ENCODE measurements around the gene DUSP8.

Gene DUSP8

DNA sequence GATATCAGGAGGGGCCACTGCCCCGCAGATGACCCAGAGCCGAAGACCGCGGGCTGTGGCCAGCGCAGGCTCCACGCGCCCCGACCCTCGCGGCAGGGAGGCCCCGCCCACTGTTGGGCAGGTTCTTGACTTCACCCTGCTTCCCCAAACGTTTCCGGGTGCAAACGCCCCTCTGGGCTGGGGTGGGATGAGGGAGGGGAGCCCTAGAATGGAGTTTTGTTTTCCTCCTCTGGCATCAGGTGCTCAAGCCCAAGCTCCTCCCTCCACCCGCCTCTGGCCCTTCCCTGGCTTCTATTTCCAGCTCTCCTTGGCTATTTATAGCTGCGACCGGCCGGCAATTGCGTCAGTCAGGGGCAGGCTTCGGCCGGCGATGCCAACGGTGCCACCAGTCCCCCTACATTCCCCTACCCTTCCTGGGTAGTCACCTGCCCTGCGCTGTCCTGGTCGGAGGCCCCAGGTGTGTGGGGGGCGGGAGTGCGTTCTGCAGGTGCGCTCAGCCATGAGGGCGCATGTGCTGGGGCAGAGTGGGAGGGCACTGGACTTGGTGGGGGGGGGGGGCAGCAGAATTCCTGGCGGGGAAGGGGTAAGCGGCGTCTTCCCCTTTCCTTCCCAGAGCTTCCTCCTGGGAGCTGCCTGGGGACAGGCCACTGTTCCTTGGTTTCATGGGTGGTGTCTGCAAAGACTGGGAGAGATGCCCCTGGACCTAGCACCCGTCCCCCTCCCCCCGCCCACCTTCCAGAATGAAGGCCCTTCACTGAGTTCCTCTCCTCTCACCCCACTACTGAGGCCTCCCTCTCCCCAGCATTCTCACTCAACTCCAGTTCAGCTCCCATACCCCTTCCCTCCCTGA, 23.6 kb downstream of the DUSP8 start:
- TF ChIP-seq, protein P1, sequence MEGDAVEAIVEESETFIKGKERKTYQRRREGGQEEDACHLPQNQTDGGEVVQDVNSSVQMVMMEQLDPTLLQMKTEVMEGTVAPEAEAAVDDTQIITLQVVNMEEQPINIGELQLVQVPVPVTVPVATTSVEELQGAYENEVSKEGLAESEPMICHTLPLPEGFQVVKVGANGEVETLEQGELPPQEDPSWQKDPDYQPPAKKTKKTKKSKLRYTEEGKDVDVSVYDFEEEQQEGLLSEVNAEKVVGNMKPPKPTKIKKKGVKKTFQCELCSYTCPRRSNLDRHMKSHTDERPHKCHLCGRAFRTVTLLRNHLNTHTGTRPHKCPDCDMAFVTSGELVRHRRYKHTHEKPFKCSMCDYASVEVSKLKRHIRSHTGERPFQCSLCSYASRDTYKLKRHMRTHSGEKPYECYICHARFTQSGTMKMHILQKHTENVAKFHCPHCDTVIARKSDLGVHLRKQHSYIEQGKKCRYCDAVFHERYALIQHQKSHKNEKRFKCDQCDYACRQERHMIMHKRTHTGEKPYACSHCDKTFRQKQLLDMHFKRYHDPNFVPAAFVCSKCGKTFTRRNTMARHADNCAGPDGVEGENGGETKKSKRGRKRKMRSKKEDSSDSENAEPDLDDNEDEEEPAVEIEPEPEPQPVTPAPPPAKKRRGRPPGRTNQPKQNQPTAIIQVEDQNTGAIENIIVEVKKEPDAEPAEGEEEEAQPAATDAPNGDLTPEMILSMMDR (IDR thresholded peaks at IDR 0.05; ENCODE audit: low read depth, low read length): no peak
- TF ChIP-seq MYC (IDR thresholded peaks at IDR 0.05; ENCODE audit: low read depth, low read length) (no peak), POLR2A (IDR thresholded peaks at IDR 0.05; ENCODE audit: extremely low read depth, insufficient read length) (no peak)
- TF ChIP-seq, protein P2, sequence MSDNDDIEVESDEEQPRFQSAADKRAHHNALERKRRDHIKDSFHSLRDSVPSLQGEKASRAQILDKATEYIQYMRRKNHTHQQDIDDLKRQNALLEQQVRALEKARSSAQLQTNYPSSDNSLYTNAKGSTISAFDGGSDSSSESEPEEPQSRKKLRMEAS (IDR thresholded peaks at IDR 0.05; ENCODE audit: low read depth, low read length): no peak
- peak; percentile 38 for DNase-seq (ENCODE audit: low read depth)
- H3K4me3 ChIP-seq (ENCODE audit: low read depth, low read length): no peak overlapping the region

DNA sequence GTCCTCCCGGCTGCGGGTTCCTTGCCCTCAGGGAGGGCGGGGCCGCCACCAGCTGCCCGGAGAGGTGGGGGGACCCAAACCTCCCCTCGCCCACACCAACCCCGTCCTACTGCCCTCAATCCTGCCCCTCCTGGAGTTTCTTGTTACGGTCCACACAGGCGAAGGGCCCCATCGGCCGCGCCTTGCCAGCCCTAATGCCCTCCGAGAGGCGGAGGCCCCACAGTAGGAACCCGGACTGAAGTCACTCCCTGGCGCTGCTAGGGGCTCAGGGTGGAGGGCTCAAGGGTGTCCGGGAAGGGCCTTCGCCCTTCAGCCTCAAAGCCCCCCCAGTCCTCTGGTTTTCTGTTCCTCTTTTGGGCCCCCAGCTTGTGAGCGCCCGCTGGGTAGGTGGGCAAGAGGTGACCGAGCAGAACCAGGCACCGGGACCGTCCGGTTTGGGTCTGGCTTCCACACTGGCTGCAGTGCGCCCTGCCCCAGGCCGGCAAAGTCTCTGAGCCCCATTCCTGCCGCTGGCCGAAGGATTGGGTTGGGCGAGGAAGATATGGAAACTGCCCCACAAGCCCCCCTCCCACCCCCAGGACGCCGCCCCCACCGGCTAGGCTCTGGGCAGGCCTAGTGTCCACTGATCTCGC, 24.5 kb downstream of the DUSP8 start:
- H3K4me3 ChIP-seq (ENCODE audit: low read depth, low read length): no peak overlapping the region
- DNase-seq (ENCODE audit: low read depth): no peak
- TF ChIP-seq, protein P2 (IDR thresholded peaks at IDR 0.05; ENCODE audit: low read depth, low read length): no peak
- no peak for TF ChIP-seq POLR2A (IDR thresholded peaks at IDR 0.05; ENCODE audit: extremely low read depth, insufficient read length)

DNA sequence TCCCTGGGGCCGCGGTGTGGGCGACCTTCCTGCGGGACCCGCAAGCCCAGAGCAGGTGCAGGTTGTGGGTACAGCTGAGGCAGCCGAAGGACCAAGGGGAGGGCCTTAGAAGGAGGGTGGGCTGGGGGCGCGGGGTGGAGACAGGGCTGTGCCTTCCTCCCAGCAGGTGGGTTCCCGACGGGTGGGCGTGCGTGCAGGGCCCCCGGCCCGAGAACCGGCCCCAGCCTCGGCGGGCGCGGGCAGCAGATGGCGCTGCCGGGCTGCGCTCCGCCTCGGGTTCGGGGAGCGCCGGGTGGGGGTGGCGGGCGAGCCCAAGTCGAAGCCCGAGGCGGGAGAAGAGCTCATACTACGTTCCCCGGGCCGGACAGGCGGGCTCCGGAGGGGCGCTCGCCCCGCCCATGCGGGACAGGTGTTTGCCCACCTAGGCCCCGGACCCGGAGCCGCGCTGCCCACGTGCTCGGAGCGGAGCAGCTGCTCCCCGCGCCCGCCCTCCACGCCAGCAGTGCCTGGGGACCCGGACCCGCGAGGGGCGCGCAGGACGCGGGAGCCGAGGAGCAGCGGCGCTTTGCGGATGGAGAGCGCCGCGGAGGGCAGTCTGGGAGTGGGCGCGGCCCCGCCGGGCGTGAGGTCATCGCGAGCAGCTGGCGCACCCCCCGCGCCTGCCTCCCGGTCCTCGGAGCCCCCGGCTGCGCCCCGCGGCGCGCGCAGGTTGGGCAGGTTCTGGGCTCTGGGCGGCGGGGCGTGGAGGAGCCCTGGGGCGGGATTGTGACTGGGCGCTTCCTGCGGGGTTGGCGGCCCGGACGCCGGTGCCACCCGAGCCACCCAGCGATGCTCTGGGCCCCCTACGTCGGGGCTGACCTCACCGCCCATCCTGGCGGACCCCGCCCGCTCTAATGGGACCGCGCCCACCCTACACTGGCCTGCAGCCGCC, 25.3 kb downstream of the DUSP8 start:
- no peak for TF ChIP-seq POLR2A (IDR thresholded peaks at IDR 0.05; ENCODE audit: extremely low read depth, insufficient read length)
- TF ChIP-seq, protein P2 (IDR thresholded peaks at IDR 0.05; ENCODE audit: low read depth, low read length): no peak
- TF ChIP-seq, protein P1 (IDR thresholded peaks at IDR 0.05; ENCODE audit: low read depth, low read length): peak; percentile 38
- H3K4me3 ChIP-seq (ENCODE audit: low read depth, low read length): no peak overlapping the region
- peak; percentile 46 for DNase-seq (ENCODE audit: low read depth)

DNA sequence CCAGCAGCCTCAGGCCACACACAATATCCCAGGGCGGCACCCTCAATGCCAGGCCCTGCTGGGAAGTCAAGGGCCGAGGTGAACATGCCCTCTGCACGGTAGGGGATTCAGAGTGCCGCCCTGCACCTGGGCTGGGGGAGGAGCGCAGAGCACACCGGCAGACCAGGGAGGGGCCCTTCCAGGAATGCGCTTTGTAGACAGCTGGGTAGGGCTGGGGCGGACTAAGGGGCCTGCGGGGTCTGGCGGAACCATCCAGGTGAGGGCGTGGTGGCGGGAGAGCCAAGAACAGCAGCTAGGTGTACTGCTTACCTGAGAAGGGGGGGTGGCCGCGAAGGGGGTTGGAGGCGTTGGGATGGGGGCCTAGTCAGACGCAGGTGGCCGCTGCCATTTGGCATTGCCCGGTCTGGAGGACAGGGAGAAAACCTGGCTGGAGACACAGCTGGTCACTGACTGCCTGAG, 26.0 kb downstream of the DUSP8 start:
- no peak for TF ChIP-seq MYC (IDR thresholded peaks at IDR 0.05; ENCODE audit: low read depth, low read length)
- TF ChIP-seq, protein P2 (IDR thresholded peaks at IDR 0.05; ENCODE audit: low read depth, low read length): no peak
- TF ChIP-seq POLR2A (IDR thresholded peaks at IDR 0.05; ENCODE audit: extremely low read depth, insufficient read length): no peak
- TF ChIP-seq, protein P1 (IDR thresholded peaks at IDR 0.05; ENCODE audit: low read depth, low read length): no peak
- no peak overlapping the region for H3K4me3 ChIP-seq (ENCODE audit: low read depth, low read length)
- DNase-seq (ENCODE audit: low read depth): no peak

DNA sequence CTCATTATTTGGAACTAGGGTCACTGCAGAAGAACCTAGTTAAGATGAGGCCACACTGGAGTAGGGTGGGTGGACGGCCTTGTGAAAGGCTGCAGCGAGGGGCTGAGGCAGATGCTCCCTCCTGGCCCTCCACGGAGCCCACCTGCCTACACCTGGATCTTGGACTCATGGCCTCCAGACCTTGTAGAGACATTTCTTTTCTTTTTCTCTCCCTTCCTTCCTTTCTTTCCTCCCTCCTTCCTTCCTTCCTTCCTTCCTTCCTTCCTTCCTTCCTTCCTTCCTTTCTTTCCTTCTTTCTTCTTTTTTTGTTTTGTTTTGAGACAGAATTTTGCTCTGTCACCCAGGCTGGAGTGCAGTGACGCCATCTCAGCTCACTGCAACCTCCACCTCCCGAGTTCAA, 26.6 kb downstream of the DUSP8 start:
- TF ChIP-seq MYC (IDR thresholded peaks at IDR 0.05; ENCODE audit: low read depth, low read length): no peak
- TF ChIP-seq, protein P1 (IDR thresholded peaks at IDR 0.05; ENCODE audit: low read depth, low read length): no peak
- TF ChIP-seq POLR2A (IDR thresholded peaks at IDR 0.05; ENCODE audit: extremely low read depth, insufficient read length): no peak
- TF ChIP-seq, protein P2 (IDR thresholded peaks at IDR 0.05; ENCODE audit: low read depth, low read length): no peak
- no peak for DNase-seq (ENCODE audit: low read depth)
- no peak overlapping the region for H3K4me3 ChIP-seq (ENCODE audit: low read depth, low read length)

Data from NB4 (cell line).